GM18909 (cell line): ENCODE measurements around the gene TNRC18.
"Not testable (repeated sequence)": the region's sequence is repeated elsewhere in the genome, so short reads cannot be mapped to it uniquely, and the experiment has no call there.

Source experiments
- ATAC-seq: cut with Tn5 transposase; IDR thresholded peaks from one replicate; pipeline ENCODE4 v1.9.1; 2021; ENCODE audit warnings: mild to moderate bottlenecking; ENCODE audit not compliant: unreplicated experiment, poor library complexity

The TNRC18 gene

GRCh38 chr7:5332579-5332978, 91.1 kb downstream of the TNRC18 start:
- ATAC-seq, result no peak

GRCh38 chr7:5330288-5330687, 93.3 kb downstream of the TNRC18 start:
- ATAC-seq, result no peak

GRCh38 chr7:5324961-5325360, 98.7 kb downstream of the TNRC18 start:
- ATAC-seq, result no peak

GRCh38 chr7:5323800-5324781, 99.5 kb downstream of the TNRC18 start:
- ATAC-seq, result not testable (repeated sequence)

- no peak for ATAC-seq
These were observed 100.8 kb downstream of the TNRC18 start for GRCh38 chr7:5322621-5323410.

GRCh38 chr7:5320802-5321396, 102.7 kb downstream of the TNRC18 start:
- ATAC-seq, result no peak

GRCh38 chr7:5320391-5320790, 103.2 kb downstream of the TNRC18 start:
- no peak for ATAC-seq

GRCh38 chr7:5318613-5319012, 105.0 kb downstream of the TNRC18 start:
- not testable (repeated sequence) for ATAC-seq

- ATAC-seq, result no peak
These were observed 107.9 kb downstream of the TNRC18 start for GRCh38 chr7:5315761-5316160.

- ATAC-seq, result no peak
These were observed 108.8 kb downstream of the TNRC18 start for GRCh38 chr7:5314864-5315263.

- ATAC-seq, result not testable (repeated sequence)
These were observed 110.4 kb downstream of the TNRC18 start for GRCh38 chr7:5313076-5313885.

GRCh38 chr7:5312276-5313070, 111.2 kb downstream of the TNRC18 start:
- ATAC-seq, result not testable (repeated sequence)

GRCh38 chr7:5310822-5311405, 112.7 kb downstream of the TNRC18 start:
- no peak for ATAC-seq

GRCh38 chr7:5309146-5309545, 114.5 kb downstream of the TNRC18 start:
- ATAC-seq, result no peak

GRCh38 chr7:5307221-5308142, 116.2 kb downstream of the TNRC18 start:
- ATAC-seq, result not testable (repeated sequence)

GRCh38 chr7:5305050-5305449, 118.6 kb downstream of the TNRC18 start:
- not testable (repeated sequence) for ATAC-seq

GRCh38 chr7:5303591-5304505, 119.8 kb downstream of the TNRC18 start:
- ATAC-seq, result no peak
